MM.1S (cell line): ENCODE results near the gene RAMP1.

ENCODE experiments used
- DNase-seq: peaks from one replicate; pipeline ENCODE4 v3.0.0-alpha.2; 2015
- H2AFZ ChIP-seq: fragments of 300-600 bp; sonication (generic); 2 replicates; pipeline ENCODE4 v1.6.0; 2016; ENCODE audit warnings: antibody characterized with exemption, low read length
- H3F3A ChIP-seq: fragments of 300-600 bp; sonication (generic); 2 replicates; pipeline ENCODE4 v1.6.1; 2016; ENCODE audit warnings: mild to moderate bottlenecking, antibody characterized with exemption, low read length, moderate library complexity, mixed read lengths; ENCODE audit not compliant: insufficient read depth
- H3K27ac ChIP-seq: fragments of 300-600 bp; sonication (generic); 2 replicates; pipeline ENCODE4 v1.5.1; 2016; ENCODE audit warnings: mild to moderate bottlenecking, low read length
- H3K27me3 ChIP-seq: fragments of 300-600 bp; sonication (generic); replicated peaks from 2 replicates; pipeline ENCODE4 v1.6.0; 2016; ENCODE audit warnings: low read length; ENCODE audit not compliant: insufficient read depth
- H3K36me3 ChIP-seq: fragments of 300-600 bp; sonication (generic); replicated peaks from 2 replicates; pipeline ENCODE4 v1.6.1; 2016; ENCODE audit warnings: mild to moderate bottlenecking, low read length, mixed read lengths; ENCODE audit not compliant: insufficient read depth
- H3K4me1 ChIP-seq: fragments of 300-600 bp; sonication (generic); 2 replicates; pipeline ENCODE4 v1.6.1; 2016; ENCODE audit warnings: low read length, mixed read lengths
- H3K4me2 ChIP-seq: fragments of 300-600 bp; sonication (generic); 2 replicates; pipeline ENCODE4 v1.6.0; 2016; ENCODE audit warnings: low read depth, low read length
- H3K4me3 ChIP-seq: fragments of 300-600 bp; sonication (generic); 2 replicates; pipeline ENCODE4 v1.5.1; 2016; ENCODE audit warnings: low read length, mixed read lengths
- H3K79me2 ChIP-seq: fragments of 300-600 bp; sonication (generic); 2 replicates; pipeline ENCODE4 v1.6.1; 2016; ENCODE audit warnings: mixed run types, low read length, mixed read lengths
- H3K9ac ChIP-seq: fragments of 300-600 bp; sonication (generic); 2 replicates; pipeline ENCODE4 v1.6.1; 2016; ENCODE audit warnings: low read length, mixed read lengths
- H3K9me2 ChIP-seq: fragments of 300-600 bp; sonication (generic); replicated peaks from 2 replicates; pipeline ENCODE4 v1.6.1; 2016; ENCODE audit warnings: mild to moderate bottlenecking, low read length, mixed read lengths; ENCODE audit not compliant: insufficient read depth
- H3K9me3 ChIP-seq: fragments of 300-600 bp; sonication (generic); replicated peaks from 2 replicates; pipeline ENCODE4 v1.6.1; 2016; ENCODE audit warnings: mild to moderate bottlenecking, low read length, mixed read lengths; ENCODE audit not compliant: insufficient read depth
- H4K20me1 ChIP-seq: fragments of 300-600 bp; sonication (generic); 2 replicates; pipeline ENCODE4 v1.6.1; 2016; ENCODE audit warnings: mild to moderate bottlenecking, low read length, moderate library complexity, mixed read lengths; ENCODE audit not compliant: insufficient read depth
- CTCF ChIP-seq: fragments of 300-600 bp; sonication (generic); IDR thresholded peaks from 2 replicates; pipeline ENCODE4 v1.5.1; 2016; ENCODE audit warnings: antibody characterized with exemption, low read length, mixed read lengths
- EZH2 ChIP-seq: fragments of 300-600 bp; sonication (generic); optimal IDR thresholded peaks from 2 replicates; pipeline ENCODE3; 2017; ENCODE audit warnings: low read depth, mild to moderate bottlenecking, antibody characterized with exemption, low read length, mixed read lengths
- EZH2phosphoT487 ChIP-seq: fragments of 300-600 bp; sonication (generic); IDR thresholded peaks from 2 replicates; pipeline ENCODE4 v1.6.1; 2018; ENCODE audit warnings: antibody characterized with exemption, low read length

Gene RAMP1

GRCh38 chr2:237932731-237933131, 73.3 kb downstream of the RAMP1 start:
- Histone ChIP-seq H3K9me2 (no peaks in the 10 kb centered on the region), H2AFZ (no peak overlapping the region), H3K9ac (no peak overlapping the region), H3K36me3 (no peaks in the 10 kb centered on the region), H3K27ac (no peak overlapping the region), H3K4me2 (no peak overlapping the region), H3K4me3 (no peak overlapping the region), H4K20me1 (no peaks in the 10 kb centered on the region), H3K4me1 (peaks cover 3% of the 10 kb centered on the region; the same call in 1 of the 2 replicates), H3K27me3 (no peaks in the 10 kb centered on the region), H3F3A (no peaks in the 10 kb centered on the region), H3K9me3 (no peaks in the 10 kb centered on the region), H3K79me2 (no peaks in the 10 kb centered on the region)
- TF ChIP-seq EZH2phosphoT487 (no peak), CTCF (no peak), EZH2 (no peak)
- peak; percentile 43 for DNase-seq

- Histone ChIP-seq H3K9me2 (no peaks in the 10 kb centered on the region), H3K27me3 (no peaks in the 10 kb centered on the region), H3K4me1 (peaks cover 3% of the 10 kb centered on the region; the same call in 1 of the 2 replicates), H3K9me3 (no peaks in the 10 kb centered on the region), H3K9ac (no peak overlapping the region), H3F3A (no peaks in the 10 kb centered on the region), H3K79me2 (no peaks in the 10 kb centered on the region), H4K20me1 (no peaks in the 10 kb centered on the region), H2AFZ (no peak overlapping the region), H3K4me3 (no peak overlapping the region), H3K4me2 (no peak overlapping the region), H3K36me3 (no peaks in the 10 kb centered on the region), H3K27ac (no peak overlapping the region)
- TF ChIP-seq EZH2phosphoT487: no peak
- DNase-seq: no peak
Measured at GRCh38 chr2:237934186-237934585, 74.8 kb downstream of the RAMP1 start.

GRCh38 chr2:237935740-237936452, 76.5 kb downstream of the RAMP1 start:
- no peak overlapping the region for H3K4me3 ChIP-seq
- H3K9me2 ChIP-seq: no peaks in the 10 kb centered on the region
- TF ChIP-seq EZH2: no peak
- no peaks in the 10 kb centered on the region for H3F3A ChIP-seq
- H4K20me1 ChIP-seq: no peaks in the 10 kb centered on the region
- H3K27me3 ChIP-seq: no peaks in the 10 kb centered on the region
- H3K9me3 ChIP-seq: no peaks in the 10 kb centered on the region
- no peak overlapping the region for H3K27ac ChIP-seq
- no peak overlapping the region for H3K4me2 ChIP-seq
- no peak overlapping the region for H3K9ac ChIP-seq
- H3K79me2 ChIP-seq: no peaks in the 10 kb centered on the region
- peaks cover 3% of the 10 kb centered on the region; the same call in 1 of the 2 replicates for H3K4me1 ChIP-seq
- H2AFZ ChIP-seq: no peak overlapping the region
- DNase-seq: no peak
- no peaks in the 10 kb centered on the region for H3K36me3 ChIP-seq

- H3K9me2 ChIP-seq: no peaks in the 10 kb centered on the region
- no peak for TF ChIP-seq CTCF
- no peak for TF ChIP-seq EZH2phosphoT487
- no peak for TF ChIP-seq EZH2
- no peaks in the 10 kb centered on the region for H3K36me3 ChIP-seq
- no peaks in the 10 kb centered on the region for H3K79me2 ChIP-seq
- H3K4me2 ChIP-seq: no peak overlapping the region
- no peaks in the 10 kb centered on the region for H3K27me3 ChIP-seq
- H3K9ac ChIP-seq: no peak overlapping the region
- DNase-seq: no peak
- H3F3A ChIP-seq: no peaks in the 10 kb centered on the region
- no peaks in the 10 kb centered on the region for H3K9me3 ChIP-seq
- H3K4me3 ChIP-seq: no peak overlapping the region
- H4K20me1 ChIP-seq: no peaks in the 10 kb centered on the region
- H2AFZ ChIP-seq: no peak overlapping the region
- H3K27ac ChIP-seq: no peak overlapping the region
- H3K4me1 ChIP-seq: no peaks in the 10 kb centered on the region
Measured at GRCh38 chr2:237939251-237939650, 79.8 kb downstream of the RAMP1 start.
